SU-DHL-6 (cell line): Measurements from ENCODE around the gene INSL3.

Experiments
- EZH2phosphoT487 ChIP-seq: fragments of 200-600 bp; sonication (generic), shearing (Covaris generic); conservative IDR thresholded peaks from 2 replicates; pipeline ENCODE4 v1.6.1; 2018; ENCODE audit warnings: mild to moderate bottlenecking, antibody characterized with exemption, low read length, moderate library complexity, mixed read lengths
- TF ChIP-seq, protein P1 (sequence below): fragments of 200-600 bp; sonication (generic); IDR thresholded peaks from one replicate; pipeline ENCODE4 v1.5.1; 2017; ENCODE audit warnings: antibody characterized with exemption, mild to moderate bottlenecking, low read length, moderate library complexity; ENCODE audit not compliant: insufficient read depth, poor library complexity, severe bottlenecking

DNA sequence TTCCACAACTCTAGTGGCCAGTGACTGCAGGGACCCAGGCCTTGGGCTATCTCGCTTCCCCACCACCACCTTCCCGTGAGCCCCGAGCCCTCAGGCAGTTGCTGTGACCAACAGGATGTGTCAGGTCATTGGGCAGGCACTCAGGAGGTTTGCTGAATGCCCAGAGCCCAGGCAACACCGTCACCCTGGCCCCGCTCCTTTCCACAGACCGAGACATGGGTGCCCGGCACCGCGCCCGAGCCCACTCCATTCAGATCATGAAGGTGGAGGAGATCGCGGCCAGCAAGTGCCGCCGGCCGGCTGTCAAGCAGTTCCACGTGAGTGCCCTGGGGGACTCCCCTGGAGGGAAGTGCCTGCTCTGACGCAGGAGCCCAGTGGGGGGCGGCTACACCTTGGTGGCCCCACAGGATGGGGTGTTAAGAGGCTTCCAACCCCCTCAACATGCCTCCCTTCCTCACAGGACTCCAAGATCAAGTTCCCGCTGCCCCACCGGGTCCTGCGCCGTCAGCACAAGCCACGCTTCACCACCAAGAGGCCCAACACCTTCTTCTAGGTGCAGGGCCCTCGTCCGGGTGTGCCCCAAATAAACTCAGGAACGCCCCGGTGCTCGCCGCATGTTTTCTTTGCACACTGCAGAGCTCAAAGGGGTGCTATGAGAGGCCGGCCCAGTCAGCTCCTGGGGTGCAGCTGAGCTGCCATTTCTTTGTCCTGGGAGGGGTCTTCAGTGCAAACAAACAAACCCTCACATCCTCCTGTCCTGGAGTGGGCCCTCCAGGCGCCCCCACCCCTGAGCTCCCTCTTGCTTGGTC lies 41.6 kb upstream of the INSL3 start:
- TF ChIP-seq, protein P1, sequence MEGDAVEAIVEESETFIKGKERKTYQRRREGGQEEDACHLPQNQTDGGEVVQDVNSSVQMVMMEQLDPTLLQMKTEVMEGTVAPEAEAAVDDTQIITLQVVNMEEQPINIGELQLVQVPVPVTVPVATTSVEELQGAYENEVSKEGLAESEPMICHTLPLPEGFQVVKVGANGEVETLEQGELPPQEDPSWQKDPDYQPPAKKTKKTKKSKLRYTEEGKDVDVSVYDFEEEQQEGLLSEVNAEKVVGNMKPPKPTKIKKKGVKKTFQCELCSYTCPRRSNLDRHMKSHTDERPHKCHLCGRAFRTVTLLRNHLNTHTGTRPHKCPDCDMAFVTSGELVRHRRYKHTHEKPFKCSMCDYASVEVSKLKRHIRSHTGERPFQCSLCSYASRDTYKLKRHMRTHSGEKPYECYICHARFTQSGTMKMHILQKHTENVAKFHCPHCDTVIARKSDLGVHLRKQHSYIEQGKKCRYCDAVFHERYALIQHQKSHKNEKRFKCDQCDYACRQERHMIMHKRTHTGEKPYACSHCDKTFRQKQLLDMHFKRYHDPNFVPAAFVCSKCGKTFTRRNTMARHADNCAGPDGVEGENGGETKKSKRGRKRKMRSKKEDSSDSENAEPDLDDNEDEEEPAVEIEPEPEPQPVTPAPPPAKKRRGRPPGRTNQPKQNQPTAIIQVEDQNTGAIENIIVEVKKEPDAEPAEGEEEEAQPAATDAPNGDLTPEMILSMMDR, result no peak
- TF ChIP-seq EZH2phosphoT487, result no peak
